Panc1 (cell line): Measurements from ENCODE around the gene MORN1. TPM values are rescaled to one million over a fixed set of nuclear protein-coding genes. Genes with fewer than 3 reads are reported as not detected.

Experiments
- ATAC-seq: fragments of 200-7000 bp; cut with Tn5 transposase; 2 replicates; pipeline ENCODE4 v1.9.1; 2020; ENCODE audit warnings: mild to moderate bottlenecking, moderate library complexity
- BruUV-seq: library from RNA; stranded (reverse); fragments of 400-500 nt; replicated peaks from 2 replicates; lab custom pipeline; 2021; lab: Mats Ljungman, UMichigan
- CTCF ChIA-PET: fragments of 300-600 bp; sonication (Branson Sonifier 250); formaldehyde crosslinking; loops from one replicate; lab custom pipeline; 2022; ENCODE audit warnings: antibody characterized with exemption; lab: Charles Lee
- POLR2A ChIA-PET: fragments of 300-600 bp; sonication (Branson Sonifier 250); formaldehyde crosslinking; loops from one replicate; lab custom pipeline; 2022; ENCODE audit warnings: antibody characterized with exemption; lab: Charles Lee
- DNase-seq: peaks from one replicate; pipeline ENCODE4 v3.0.0-alpha.2; 2010; ENCODE audit warnings: low read depth, low spot score
- H3K27ac ChIP-seq: 2 replicates; pipeline ENCODE4 v1.5.1; 2011; ENCODE audit warnings: mild to moderate bottlenecking, low read length, inconsistent platforms
- H3K27me3 ChIP-seq: fragments of 200-500 bp; sonication (Bioruptor generic); 2 replicates; pipeline ENCODE4 v1.6.0; 2014; ENCODE audit warnings: low read length, inconsistent platforms; ENCODE audit not compliant: control insufficient read depth, insufficient read depth
- H3K36me3 ChIP-seq: fragments of 200-500 bp; sonication (Bioruptor generic); 2 replicates; pipeline ENCODE4 v1.5.1; 2014; ENCODE audit warnings: inconsistent platforms, mild to moderate bottlenecking, low read length, moderate library complexity; ENCODE audit not compliant: control insufficient read depth, insufficient read depth
- H3K4me1 ChIP-seq: 2 replicates; pipeline ENCODE4 v1.5.1; 2011; ENCODE audit warnings: inconsistent platforms, mild to moderate bottlenecking, low read length, moderate library complexity; ENCODE audit not compliant: control insufficient read depth, insufficient read depth
- H3K4me3 ChIP-seq, 2 experiments: 2 replicates each; pipeline ENCODE4 v1.5.1; 2011 to 2012; ENCODE audit warnings: low read depth in 2 of 2, low read length in 2 of 2, mild to moderate bottlenecking in 2 of 2, inconsistent platforms in 1 of 2, moderate library complexity in 1 of 2
- H3K9me3 ChIP-seq: fragments of 200-500 bp; sonication (Bioruptor generic); 2 replicates; pipeline ENCODE4 v1.5.1; 2014; ENCODE audit warnings: low read depth, mild to moderate bottlenecking, inconsistent platforms, low read length, moderate library complexity; ENCODE audit not compliant: control insufficient read depth, insufficient read depth
- POLR2AphosphoS5 ChIP-seq: IDR thresholded peaks from 2 replicates; pipeline ENCODE4 v1.6.1; 2012; ENCODE audit warnings: mild to moderate bottlenecking, low read depth, low read length, moderate library complexity
- SIN3A ChIP-seq: IDR thresholded peaks from 2 replicates; pipeline ENCODE4 v1.6.1; 2012; ENCODE audit warnings: low read depth, mild to moderate bottlenecking, low read length, moderate library complexity, borderline replicate concordance; ENCODE audit not compliant: insufficient read depth
- TCF7L2 ChIP-seq: IDR thresholded peaks from 2 replicates; pipeline ENCODE4 v1.6.1; 2011; ENCODE audit warnings: mild to moderate bottlenecking, low read depth, low read length, inconsistent platforms
- in situ Hi-C: cut with HindIII; loops from 2 replicates; pipeline ENCODE4 v1.10.0; 2016; ENCODE audit warnings: low sequenced_read_pairs, low pct_unique_long_range_greater_than_20kb
- intact Hi-C: fragments of 100-400 bp; cut with micrococcal nuclease; formaldehyde crosslinking; loops from one replicate; pipeline ENCODE4 v1.10.0; 2022; ENCODE audit not compliant: unreplicated experiment
- total RNA-seq: library from RNA; stranded (reverse); gene quantifications from one replicate; pipeline ENCODE4 v1.2.1, GENCODE V29; 2021; ENCODE audit not compliant: unreplicated experiment
- TF ChIP-seq, protein P1 (sequence below): fragments of 450-650 bp; IDR thresholded peaks from 2 replicates; pipeline ENCODE4 v1.5.1; 2017; ENCODE audit warnings: mild to moderate bottlenecking
- TF ChIP-seq, protein P2 (sequence below), 2 experiments: IDR thresholded peaks; 2 replicates each; pipeline ENCODE4 v1.6.1; 2011 to 2012; ENCODE audit warnings: low read depth in 2 of 2, control low read depth in 1 of 2, low read length in 1 of 2, mild to moderate bottlenecking in 1 of 2, moderate library complexity in 1 of 2; ENCODE audit not compliant: insufficient read depth in 1 of 2

MORN1 gene
- total RNA-seq, 1 experiment from 2014 or later: 21.3 TPM

DNA sequence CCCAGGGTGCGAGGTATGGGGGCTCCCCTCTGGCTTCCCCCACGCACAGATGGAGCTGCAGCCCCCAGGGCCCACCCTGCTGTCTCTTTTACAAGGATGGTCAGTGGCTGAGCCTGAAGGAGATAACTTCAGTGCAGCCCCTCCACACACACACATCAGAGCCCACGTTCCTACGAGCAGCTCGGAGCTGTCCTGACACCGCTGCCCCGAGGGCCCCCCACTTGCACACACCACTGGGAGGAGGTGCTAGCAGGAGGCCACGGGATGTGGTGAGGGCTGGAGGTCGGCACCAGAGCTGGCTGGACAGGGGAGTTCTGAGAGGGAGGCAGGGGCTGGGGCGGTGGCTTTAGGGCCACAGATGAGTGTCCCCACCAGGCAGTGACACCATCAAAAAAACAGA is 53.9 kb downstream of the MORN1 start:
- intact Hi-C loops: no loop called here
- H3K4me3 ChIP-seq: no peak overlapping the region
- TF ChIP-seq POLR2AphosphoS5: no peak
- TF ChIP-seq TCF7L2: no peak
- TF ChIP-seq, protein P1, sequence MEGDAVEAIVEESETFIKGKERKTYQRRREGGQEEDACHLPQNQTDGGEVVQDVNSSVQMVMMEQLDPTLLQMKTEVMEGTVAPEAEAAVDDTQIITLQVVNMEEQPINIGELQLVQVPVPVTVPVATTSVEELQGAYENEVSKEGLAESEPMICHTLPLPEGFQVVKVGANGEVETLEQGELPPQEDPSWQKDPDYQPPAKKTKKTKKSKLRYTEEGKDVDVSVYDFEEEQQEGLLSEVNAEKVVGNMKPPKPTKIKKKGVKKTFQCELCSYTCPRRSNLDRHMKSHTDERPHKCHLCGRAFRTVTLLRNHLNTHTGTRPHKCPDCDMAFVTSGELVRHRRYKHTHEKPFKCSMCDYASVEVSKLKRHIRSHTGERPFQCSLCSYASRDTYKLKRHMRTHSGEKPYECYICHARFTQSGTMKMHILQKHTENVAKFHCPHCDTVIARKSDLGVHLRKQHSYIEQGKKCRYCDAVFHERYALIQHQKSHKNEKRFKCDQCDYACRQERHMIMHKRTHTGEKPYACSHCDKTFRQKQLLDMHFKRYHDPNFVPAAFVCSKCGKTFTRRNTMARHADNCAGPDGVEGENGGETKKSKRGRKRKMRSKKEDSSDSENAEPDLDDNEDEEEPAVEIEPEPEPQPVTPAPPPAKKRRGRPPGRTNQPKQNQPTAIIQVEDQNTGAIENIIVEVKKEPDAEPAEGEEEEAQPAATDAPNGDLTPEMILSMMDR: no peak
- no peak for TF ChIP-seq SIN3A
- TF ChIP-seq, protein P2, sequence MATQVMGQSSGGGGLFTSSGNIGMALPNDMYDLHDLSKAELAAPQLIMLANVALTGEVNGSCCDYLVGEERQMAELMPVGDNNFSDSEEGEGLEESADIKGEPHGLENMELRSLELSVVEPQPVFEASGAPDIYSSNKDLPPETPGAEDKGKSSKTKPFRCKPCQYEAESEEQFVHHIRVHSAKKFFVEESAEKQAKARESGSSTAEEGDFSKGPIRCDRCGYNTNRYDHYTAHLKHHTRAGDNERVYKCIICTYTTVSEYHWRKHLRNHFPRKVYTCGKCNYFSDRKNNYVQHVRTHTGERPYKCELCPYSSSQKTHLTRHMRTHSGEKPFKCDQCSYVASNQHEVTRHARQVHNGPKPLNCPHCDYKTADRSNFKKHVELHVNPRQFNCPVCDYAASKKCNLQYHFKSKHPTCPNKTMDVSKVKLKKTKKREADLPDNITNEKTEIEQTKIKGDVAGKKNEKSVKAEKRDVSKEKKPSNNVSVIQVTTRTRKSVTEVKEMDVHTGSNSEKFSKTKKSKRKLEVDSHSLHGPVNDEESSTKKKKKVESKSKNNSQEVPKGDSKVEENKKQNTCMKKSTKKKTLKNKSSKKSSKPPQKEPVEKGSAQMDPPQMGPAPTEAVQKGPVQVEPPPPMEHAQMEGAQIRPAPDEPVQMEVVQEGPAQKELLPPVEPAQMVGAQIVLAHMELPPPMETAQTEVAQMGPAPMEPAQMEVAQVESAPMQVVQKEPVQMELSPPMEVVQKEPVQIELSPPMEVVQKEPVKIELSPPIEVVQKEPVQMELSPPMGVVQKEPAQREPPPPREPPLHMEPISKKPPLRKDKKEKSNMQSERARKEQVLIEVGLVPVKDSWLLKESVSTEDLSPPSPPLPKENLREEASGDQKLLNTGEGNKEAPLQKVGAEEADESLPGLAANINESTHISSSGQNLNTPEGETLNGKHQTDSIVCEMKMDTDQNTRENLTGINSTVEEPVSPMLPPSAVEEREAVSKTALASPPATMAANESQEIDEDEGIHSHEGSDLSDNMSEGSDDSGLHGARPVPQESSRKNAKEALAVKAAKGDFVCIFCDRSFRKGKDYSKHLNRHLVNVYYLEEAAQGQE (IDR thresholded peaks at IDR 0.05; ENCODE audit: insufficient read depth in 1 of 2, low read depth in 2 of 2, low read length in 1 of 2): no peak
- no peaks in the 10 kb centered on the region for H3K9me3 ChIP-seq
- no peak for ATAC-seq
- H3K4me1 ChIP-seq: no peaks in the 10 kb centered on the region
- ChIA-PET CTCF (no interaction called here), POLR2A (no interaction called here)
- H3K36me3 ChIP-seq: no peaks in the 10 kb centered on the region
- in situ Hi-C loops: no loop called here
- no peak overlapping the region for H3K27ac ChIP-seq
- H3K27me3 ChIP-seq: no peaks in the 10 kb centered on the region
- no peak for DNase-seq
- no TSS peak for BruUV-seq

DNA sequence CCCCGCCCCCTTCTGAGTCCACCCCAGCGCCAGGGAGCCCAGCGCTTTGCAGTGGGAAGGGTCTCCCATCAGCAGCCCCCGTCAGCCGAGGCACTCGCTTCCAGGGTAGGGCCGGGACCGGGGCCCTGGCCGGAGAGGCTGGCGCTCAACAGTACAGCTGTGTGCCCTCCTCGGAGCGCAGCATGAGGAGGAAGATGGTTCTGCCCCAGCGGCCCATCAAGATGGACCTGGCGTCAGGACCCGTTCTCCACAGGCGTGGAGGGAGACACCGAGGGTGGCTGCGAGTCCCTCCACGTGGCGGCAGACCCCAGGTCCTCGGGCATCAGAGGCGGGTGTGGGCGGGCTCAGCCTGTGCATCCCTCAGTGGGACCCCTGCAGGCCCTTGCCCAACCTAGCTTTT is 54.3 kb downstream of the MORN1 start:
- POLR2A ChIA-PET: no interaction called here
- no peaks in the 10 kb centered on the region for H3K9me3 ChIP-seq
- H3K4me1 ChIP-seq: no peaks in the 10 kb centered on the region
- no peak for DNase-seq
- BruUV-seq: no TSS peak
- ATAC-seq: no peak
- CTCF ChIA-PET: no interaction called here
- TF ChIP-seq, protein P2 (IDR thresholded peaks at IDR 0.05; ENCODE audit: insufficient read depth in 1 of 2, low read depth in 2 of 2, low read length in 1 of 2): no peak
- TF ChIP-seq SIN3A: no peak
- no peak for TF ChIP-seq TCF7L2
- no peak overlapping the region for H3K4me3 ChIP-seq
- in situ Hi-C loops (no loop called here), intact Hi-C loops (no loop called here)
- no peaks in the 10 kb centered on the region for H3K27me3 ChIP-seq
- H3K36me3 ChIP-seq: no peaks in the 10 kb centered on the region
- H3K27ac ChIP-seq: no peak overlapping the region
